ENCODE data around the gene FAM170B.

FAM170B gene

DNA sequence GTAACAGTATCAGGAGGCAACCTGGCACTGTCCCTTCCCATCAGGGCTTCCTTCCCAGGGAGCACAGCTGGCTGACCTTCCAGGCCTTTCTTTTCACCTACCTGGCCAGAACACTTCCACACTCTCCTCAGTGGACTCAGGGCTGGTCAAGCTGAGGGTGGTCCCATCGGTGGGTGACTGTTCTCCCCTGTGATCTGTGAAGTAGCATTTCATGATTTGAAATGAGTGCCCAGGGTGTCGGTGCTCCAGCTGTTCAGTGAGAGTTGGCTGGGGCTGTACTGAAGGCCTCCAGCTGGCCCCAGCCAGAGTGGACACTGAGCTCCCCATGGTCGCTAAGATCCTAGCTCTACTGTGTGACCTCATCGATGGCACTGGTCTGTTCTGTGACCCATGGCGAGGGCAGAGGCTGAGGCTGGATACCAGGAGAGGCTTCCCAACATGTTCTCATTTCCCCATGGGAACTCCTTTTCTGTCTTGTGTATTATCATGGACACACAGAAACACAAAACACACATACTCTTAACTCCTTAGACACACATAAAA is at the start of gene FAM170B:
TSS of gene FAM170B (minus strand) at position 316 of the 543 bp plus-strand sequence. CDS start at position 213, 103 bp downstream.
- no peak for DNase-seq

DNA sequence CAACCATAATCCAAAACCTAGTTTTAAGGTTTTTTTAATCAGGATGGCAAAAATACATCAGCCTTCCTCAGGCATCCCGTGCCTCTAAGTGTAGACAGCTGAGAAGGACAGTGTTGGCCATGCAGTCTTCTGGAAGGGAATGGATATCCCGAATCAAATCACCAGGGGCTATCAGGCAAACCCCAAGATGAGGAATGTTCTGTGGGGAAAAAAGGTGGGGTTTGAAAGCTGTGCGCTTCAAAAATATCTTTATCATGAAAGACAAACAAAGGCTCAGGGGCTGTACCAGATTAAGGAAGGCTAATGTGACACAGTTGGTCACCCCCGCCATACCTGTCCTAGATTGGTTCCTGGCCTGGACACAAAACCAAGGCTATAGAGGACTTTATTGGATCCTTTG is 49.0 kb upstream of the FAM170B start:
- DNase-seq, result no peak

DNA sequence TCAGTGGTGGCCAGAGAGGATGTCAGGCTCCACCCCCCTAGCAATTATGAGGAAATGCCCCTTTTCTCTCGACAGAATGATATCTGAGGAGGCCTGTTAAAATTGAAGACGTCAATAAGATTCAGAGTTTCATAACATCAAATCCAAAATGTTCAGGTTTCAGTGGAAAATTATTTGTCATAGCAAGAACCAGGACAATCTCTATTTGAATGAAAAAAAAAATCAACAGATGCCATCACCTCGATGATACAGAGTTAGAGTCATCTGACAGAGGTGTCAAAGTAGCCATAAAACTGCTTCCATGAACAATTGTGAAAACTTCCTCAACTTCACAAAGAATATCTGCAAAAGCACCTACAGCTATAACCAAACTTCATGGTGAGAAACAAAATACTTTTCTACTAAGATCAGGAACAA is 46.6 kb upstream of the FAM170B start:
- DNase-seq, result no peak

DNA sequence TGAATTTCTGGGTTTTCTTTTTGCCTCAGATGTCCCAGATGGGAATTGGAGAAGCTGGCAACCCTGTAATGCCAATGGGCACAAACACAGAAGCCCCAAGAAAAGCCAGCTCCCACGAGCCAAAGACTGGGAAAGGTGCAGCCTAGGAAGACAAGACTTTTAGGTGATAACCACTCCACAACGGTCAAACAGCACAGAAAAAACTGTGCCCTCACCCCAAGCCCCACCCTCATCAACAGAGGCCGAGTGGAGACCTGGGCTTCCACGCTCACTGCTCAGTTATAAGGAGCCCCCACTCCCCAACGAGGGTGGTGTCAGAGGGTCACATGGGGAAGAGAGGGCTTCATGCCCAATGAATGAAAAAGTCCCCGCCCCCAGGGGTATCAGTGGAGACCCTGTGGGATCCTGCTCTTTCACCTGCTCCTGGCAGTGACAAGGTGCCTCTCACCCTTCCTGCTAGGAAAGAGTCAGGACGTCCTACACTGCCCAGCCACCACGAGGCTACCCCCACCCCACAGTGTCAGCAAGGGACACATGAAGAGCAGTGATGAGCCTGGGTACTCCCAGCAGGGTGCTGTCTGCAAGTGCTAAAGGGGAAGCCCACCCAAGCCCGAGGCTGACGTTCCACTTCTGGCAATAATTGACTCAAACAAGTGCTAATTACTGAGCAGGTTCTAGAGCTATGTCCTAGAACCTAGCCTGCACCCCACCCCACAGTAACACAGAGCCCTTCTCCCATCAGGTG is 46.0 kb upstream of the FAM170B start:
- DNase-seq, result peak; percentile 15

DNA sequence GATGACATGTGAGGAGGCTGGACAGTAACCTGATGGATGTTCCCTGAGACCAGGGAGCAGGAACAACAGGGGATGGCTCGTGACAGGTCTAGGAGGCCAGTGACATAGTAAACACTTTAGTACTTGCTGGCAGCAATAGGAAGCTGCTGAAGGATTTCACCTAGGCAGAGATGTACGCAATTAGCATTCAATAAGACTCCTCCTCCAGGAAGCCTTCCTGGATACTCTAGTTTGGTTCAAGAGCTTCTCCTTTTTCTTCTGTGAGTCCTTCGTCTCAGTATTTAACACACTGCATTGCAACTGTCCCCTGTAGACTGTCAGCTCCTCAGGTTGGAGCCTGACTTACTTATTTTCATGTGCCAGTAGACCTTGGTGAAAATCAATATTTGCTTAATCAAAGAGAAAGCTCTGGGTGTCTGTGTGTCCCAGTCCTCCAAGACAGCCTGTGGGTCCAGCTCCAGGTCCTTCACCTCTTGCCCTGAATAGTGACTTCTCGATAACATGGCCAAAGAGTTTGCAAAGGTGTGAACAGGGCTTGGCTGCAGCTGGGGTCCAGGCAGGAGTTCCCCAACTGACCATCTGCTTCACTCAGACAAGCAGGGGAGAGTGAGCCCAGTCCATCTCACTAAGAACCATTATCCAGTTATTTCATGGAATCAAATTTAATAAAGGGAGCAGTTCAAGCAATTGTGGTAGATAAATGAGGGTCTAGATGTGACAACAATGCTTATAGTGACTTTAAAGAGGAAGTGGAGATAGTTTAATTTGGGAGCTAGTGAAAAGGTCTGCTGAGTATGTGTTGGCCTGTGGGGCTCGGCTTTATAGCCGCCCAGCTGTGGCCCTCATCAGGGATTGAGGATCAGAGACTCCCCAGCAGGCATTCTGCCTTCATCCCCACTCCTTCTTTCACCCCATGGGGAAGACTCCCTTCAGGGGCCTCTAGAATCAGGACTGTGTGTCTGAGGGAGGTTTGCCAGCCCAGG is 45.0 kb upstream of the FAM170B start:
- no peak for DNase-seq

DNA sequence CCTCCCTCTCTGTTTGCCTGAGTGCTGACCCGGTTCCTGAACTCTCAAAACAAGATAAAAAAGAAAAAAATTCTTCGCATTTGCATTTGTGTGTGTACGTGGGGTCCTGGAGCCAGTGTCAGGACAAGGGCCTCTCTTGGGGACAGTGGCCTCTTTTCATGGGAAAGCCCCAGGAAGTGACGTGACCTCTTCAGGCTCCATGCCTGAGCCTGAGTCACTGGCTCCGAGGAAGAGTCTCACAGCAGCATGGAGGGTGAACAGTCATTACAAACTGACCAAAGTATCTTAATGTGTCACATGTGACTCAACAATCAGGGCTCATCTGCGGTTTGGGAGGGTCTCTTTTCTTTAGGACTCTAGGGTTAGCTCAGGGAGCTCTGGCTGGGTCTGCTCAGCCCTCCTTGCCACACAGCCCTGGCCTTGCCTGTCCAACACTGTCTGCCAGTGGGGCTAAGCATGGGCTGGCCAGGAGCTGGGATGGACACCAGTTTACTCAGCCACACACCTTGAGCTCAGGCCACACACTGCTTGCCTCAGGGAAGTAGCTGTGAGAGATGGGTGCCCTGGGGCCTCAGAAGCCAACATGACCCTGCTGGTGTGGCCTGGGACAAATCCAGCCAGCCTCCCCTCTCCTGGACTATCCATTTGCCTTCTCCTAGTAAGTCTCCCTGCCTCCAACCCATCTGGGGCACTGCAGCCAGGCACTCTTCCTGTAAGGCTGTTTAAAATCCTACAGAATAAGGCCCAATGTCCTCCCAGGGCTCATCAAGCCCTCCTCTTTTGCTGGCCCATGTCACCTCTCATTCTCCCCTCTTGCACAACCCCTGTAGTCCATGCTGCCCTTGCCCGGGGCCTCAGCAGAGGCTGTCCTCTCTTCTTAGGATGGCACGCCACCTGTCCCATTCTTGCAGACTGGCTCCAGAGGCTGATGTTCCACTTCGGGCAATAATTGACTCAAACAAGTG is 43.9 kb upstream of the FAM170B start:
- DNase-seq, result peak; percentile 69

DNA sequence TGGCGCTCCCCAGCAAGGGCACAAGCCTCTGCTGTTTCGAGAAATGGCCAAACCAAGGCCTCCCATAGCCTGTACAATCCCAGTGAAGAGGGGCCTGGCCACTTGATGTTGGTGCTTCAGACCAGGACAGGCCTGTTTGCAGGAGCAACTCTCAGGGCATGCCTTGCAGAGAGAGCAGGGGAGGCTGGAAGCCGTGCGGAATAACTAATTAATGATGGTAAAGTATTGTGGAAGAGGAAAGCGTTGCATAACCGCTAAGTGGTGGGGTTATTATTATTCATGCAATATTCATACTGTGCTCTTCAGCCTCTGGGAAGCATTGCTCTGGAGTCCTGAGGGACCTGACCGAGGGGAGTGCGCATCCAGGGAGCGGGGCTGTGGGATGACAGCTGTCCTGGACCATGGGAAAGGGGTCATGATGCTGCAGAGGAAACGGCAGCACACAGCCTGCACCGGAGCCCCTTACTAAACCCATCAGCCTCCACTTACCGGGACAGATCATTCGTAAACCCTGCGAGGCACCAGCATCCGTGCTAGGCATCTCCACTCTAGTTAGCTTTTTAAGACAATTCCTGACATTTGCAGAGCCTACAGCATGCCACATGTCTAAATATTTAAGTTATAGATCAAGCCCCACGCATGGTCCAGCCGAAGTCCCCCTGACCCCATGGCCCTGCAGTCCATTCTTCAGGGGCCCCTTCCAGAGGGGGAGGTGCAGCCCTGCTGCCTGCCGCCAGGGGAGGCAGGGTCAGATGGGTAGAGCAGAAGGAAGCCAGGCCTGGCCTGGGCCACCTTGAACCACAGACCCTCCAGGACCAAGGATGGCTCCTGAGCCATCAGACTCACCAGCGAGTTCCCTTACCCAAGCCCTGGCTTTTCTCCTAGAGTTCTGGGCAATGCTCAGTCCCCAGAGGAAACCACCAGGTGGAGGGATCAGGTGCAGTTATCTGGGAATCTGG is 42.8 kb upstream of the FAM170B start:
- DNase-seq, result no peak

DNA sequence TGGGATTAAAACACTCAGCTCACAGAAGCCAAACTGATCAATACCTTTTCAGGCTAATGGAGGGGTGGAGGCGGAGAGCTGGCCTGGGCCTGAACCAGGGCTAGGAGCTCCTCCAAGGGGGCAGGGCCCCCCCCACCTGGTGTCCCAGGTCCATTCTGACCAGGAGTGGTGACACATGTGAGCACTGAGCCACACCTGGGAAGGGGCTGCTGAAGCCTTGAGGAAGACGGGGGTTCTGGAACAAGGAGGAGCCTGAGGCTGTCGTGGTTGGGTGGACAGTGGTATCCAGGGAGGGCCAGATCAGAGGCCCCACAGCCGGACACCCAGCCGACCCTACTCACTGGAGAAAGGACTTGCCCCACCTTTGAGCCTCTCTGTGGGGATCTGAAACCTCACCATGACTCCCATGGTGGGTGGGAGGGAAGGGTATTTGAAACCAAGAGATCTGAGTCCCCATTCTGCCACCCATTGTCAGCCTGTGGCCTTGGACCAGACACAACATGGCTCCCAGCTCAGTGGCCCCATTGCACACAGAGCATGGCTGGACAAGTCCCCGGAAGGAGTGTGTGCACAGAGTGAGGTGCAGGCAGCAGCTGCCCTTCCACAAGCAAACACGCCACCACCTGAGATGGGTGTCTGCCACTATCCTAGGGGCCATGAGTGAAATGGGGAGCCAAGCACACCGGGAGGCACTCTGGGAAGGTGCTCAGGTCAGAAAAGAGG is 41.9 kb upstream of the FAM170B start:
- DNase-seq, result no peak

DNA sequence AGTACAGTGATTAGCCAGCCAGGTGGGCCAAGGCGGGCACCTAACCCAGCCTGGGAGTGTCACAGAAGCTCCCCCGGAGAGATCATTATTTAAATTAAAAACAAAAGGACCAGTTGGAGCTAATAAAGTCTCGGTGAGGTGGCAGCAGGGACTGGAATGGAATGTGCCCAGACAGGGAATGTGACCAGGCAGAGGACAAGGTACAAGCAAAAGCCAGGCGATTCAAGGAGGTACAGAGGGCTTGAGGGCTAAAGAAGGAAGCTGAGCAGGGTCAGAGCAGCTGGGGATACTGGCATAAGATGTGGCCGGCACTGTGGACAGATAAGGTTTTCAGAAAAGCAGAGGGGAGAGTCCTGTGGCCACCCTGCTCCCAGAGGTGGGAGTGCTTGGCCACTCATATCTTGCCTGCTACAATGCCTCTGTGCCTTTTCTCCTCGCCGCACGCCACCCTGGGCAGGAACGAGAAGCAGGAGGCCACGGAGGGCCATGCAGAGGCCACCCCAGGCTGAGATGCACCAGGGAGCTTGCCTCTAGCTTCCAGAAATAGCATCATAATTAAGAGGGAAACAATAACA is 41.2 kb upstream of the FAM170B start:
- DNase-seq, result no peak

DNA sequence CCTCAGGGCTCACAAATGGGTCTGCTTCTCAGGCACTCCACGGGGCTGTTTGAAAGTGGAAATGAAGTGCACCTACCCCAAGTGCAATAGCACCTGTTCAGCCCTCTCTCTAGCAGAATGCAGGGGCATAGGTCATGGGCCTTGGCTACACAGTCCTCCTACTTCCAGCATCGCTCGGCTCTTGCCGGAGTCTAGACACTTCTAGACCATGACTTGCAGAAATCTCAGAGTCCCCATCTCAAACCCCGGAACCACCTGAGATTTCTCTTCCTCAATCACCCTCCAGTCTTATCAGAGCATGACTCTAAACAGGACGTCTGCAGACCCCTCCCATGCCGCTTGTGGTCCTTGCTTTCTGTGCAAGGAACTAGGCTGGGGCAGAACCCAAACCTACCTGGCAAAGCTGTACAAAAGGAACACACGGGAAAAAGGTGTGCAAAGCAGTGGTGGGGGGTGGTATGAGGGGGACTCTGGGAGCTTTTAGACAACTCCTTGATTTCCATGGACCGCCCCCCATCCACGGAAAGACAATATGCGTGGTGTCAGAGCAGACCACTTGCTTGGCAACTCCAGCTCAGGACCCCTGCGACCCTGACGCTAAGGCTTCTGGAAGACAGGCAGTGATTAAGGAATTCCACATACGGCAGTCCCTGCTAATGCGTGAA is 40.6 kb upstream of the FAM170B start:
- DNase-seq, result no peak

DNA sequence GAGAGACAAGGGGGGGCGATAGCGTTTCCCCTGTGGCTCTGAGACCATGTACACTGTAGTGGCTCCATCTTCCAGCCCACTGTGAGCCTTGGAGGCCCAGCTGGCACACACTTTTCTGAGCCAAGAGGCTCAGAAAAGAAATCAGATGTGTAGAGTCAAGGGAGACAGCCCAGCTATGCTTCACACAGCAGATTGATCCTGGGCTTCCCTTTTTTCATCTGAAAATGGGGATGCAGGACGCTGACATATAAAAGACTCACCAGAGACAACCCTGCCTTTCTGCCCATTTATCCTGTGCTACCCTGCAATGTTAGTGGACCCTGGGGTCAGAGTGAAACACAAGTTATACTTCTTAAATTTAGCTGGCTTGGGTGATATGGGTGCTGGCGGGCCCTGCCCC is 40.0 kb upstream of the FAM170B start:
- DNase-seq, result no peak

DNA sequence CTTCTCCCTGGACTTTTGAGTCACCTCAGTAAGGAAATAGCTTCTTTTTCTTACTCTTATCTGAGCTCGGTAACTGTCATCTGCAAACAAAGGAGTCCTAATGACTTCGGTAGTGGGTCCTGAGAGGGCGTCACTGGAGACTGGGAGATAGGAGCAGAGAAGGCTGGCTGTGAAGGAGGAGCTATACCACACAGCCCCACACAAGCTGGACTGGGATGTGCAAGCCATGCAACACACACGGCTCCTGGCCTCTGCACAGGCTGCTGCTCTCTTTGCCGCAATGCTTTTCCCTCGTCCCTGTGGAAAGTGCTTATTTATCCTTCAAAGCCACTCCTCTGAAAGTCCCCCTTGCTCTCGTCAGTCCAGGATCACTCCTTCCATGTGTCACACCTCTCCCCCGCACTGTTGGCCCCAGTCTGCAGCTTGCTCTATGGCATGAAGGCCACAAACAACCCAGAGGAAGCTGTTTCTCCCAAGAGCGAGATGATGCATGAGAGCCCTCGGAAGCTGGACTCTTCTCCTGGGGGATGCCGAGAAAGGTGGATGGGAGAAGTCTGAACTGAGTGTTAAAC is 39.5 kb upstream of the FAM170B start:
- DNase-seq, result no peak

DNA sequence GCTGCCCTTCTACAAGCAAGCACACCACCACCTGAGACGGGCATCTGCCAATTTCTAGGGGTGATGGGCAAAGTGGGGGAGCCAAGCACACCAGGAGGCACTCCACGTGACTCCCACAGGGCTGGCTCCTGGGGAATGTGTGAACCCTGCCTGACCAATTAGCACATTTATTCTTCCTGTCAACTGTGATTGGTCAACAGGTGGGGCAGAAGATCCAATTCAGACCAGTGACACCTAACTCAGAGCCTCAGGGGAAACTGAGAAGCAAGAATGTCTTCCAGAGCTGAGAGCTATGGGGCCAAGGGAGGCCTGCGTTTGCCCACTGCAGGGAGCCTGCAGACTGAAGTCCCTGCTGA is 38.9 kb upstream of the FAM170B start:
- no peak for DNase-seq

DNA sequence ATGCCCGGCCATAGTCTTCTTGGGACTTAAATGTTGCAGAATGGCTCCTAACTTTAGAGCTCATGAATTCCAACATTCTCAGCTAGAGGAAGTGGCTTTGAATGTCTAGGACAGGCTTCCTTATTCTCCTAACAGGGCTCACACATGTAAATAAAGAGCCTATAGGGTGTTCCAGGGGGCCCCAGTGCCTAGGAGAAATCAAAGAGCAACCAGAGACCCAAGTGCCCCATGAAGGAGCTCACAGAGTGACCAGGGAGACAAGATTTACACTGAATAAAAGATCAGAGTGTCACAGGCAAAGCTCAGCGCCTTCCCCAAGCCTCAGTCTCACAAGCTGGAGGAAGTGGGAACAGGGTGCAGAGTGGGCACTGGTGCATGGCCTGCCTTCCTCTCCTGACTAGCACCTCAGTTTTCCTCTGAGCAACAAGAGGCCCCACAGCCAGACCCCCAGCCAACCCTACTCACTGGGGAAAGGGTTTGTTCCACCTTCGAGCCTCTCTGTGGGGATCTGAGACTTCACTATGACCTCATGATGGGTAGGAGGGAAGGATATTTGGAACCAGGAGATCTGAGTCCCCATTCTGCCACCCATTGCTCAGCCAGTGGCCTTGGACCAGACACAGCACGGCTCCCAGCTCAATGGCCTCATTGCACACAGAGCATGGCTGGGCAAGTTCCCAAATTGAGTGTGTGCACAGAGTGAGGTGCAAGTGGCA is 38.4 kb upstream of the FAM170B start:
- DNase-seq, result no peak

DNA sequence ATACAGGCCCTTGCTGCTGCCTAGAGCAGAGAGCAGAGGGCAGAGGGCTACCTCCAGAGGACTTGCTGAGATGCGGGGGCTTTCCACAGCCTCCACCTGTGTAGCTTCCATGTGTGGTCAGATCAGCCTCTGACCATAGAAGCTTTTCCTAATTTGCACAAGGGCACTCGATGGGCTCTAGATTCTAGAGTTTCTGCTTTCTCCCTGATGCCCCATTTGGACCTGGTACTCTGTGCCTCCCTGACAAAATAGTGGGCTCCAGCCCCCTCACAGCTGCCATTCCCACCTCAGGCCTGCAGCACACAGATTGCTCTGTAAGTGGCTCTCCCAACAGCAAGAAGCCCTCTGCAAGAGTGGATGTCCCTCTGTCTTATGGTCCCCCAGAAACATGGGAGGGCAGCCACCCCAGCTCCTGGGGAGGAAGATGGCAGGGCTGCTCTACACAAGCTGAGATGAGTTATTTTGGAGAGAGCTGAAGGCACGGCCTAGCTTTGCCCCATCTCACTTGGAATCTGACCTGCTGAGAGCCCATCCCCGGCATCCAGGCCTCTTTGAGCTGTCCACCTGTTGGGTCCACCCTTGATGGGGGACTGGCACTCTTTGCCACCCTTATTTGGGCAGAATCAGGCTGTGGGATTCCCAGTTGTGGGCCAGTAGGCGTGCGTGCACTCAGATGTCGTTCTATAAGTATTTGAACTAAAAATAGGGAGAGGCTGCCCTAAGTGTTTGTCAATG is 37.7 kb upstream of the FAM170B start:
- DNase-seq, result no peak

DNA sequence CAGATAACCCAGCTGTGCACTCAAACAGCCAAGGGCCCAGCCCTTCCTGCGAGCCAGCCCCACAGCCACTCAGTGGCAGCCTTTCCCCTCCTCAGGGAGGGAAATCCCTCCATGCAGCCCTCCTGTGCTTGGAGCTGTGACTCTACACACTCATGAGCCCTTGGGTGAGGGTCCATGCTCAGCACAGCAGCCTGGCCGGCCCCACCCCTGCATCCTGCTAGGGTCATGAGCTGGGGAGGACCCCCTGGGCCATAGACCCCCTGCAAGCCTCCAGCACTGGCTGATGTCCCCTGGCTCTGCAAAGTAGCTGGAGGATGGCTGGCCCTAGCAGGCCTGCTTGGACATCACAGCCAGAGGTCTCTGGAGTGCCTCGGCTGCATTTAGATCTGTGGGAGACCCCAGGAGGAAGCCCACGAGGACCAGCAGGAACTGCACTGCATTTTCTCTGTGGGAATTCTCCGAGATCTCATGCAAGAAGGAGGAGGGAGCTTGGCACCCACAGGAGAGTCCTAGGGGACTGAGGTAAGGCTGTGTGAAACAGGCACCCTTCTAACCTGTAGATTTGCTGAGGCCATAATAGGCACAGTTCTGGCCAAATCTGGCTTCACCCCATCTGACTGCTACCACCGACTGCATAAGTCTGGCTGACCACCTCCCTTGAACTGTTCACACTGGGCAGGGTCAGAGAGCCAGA is 37.0 kb upstream of the FAM170B start:
- DNase-seq, result no peak

DNA sequence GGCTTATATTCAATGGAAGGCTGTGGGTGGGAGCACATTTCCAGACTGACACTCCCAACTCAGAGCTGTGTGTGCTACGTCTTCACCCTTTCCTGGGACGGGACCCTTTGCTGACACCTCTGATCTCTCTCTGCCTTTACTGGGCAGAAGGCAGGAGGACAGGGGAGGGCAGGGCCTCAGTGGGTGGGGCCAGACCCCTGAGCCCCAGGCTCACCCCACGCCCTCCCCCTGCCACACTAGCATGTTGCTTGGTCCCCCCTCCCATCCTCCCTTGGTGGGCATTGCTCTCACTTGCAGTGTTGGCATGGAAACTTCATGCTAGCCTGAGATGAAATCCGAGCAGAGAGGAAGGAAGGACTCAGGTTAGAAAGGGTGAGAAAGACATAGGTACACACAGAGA is 36.0 kb upstream of the FAM170B start:
- DNase-seq, result no peak

All from CD4-positive, alpha-beta T cell treated with Interleukin-17A for 1 hour (primary cell).